Panc1 (cell line): ENCODE measurements around the gene ZNF778.

ENCODE experiments used
- CTCF ChIP-seq: fragments of 450-650 bp; IDR thresholded peaks from 2 replicates; pipeline ENCODE4 v1.5.1; 2017; ENCODE audit warnings: mild to moderate bottlenecking
- POLR2AphosphoS5 ChIP-seq: IDR thresholded peaks from 2 replicates; pipeline ENCODE4 v1.6.1; 2012; ENCODE audit warnings: mild to moderate bottlenecking, low read depth, low read length, moderate library complexity
- REST ChIP-seq, 2 experiments: IDR thresholded peaks; 2 replicates each; pipeline ENCODE4 v1.6.1; 2011 to 2012; ENCODE audit warnings: low read depth in 2 of 2, control low read depth in 1 of 2, low read length in 1 of 2, mild to moderate bottlenecking in 1 of 2, moderate library complexity in 1 of 2; ENCODE audit not compliant: insufficient read depth in 1 of 2
- SIN3A ChIP-seq: IDR thresholded peaks from 2 replicates; pipeline ENCODE4 v1.6.1; 2012; ENCODE audit warnings: low read depth, mild to moderate bottlenecking, low read length, moderate library complexity, borderline replicate concordance; ENCODE audit not compliant: insufficient read depth
- TCF7L2 ChIP-seq: IDR thresholded peaks from 2 replicates; pipeline ENCODE4 v1.6.1; 2011; ENCODE audit warnings: mild to moderate bottlenecking, low read depth, low read length, inconsistent platforms

GRCh38 chr16:89192956-89193575 is 24.4 kb upstream of the ZNF778 start:
- TF ChIP-seq CTCF (no peak), POLR2AphosphoS5 (no peak), REST (IDR thresholded peaks at IDR 0.05; ENCODE audit: insufficient read depth in 1 of 2, low read depth in 2 of 2, low read length in 1 of 2) (no peak), SIN3A (no peak), TCF7L2 (no peak)
